Measurements from ENCODE around the gene MYO7B. TPM values are rescaled to one million over a fixed set of nuclear protein-coding genes. Genes with fewer than 3 reads are reported as not detected.

Gene MYO7B
- total and polyA plus RNA-seq, 9 of the 15 experiments (the other 6 are each of a cell fraction or from before 2014, with no cell fraction given) = 0.08 TPM; not detected in 8

GRCh38 chr2:127649684-127650040 lies 114.2 kb downstream of the MYO7B start (continued):
- TF ChIP-seq ZNF592 (IDR thresholded peaks at IDR 0.05) = no peak
- no peak for TF ChIP-seq ZNF24 (IDR thresholded peaks at IDR 0.05)
- no peak for TF ChIP-seq ZBED1 (IDR thresholded peaks at IDR 0.05)
- no peak for TF ChIP-seq ZNF217 (CRISPR knock-in tag; IDR thresholded peaks at IDR 0.05)
- no peak for TF ChIP-seq HOXB6 (CRISPR knock-in tag; IDR thresholded peaks at IDR 0.05; ENCODE audit: borderline replicate concordance)
- peak; percentile 26; the same call in 1 of the 2 replicates for TF ChIP-seq MAX (CRISPR knock-in tag; IDR thresholded peaks at IDR 0.05)
- TF ChIP-seq HSF4 (CRISPR knock-in tag; IDR thresholded peaks at IDR 0.05; ENCODE audit: borderline replicate concordance) = no peak
- no peak for TF ChIP-seq KLF13 (tag; IDR thresholded peaks at IDR 0.05; ENCODE audit: borderline replicate concordance, low read depth)
- TF ChIP-seq POLR2G (IDR thresholded peaks at IDR 0.05; ENCODE audit: low read depth, low read length) = no peak
- no peak for TF ChIP-seq PRPF4 (IDR thresholded peaks at IDR 0.05; ENCODE audit: insufficient read depth, low read depth, low read length, poor library complexity, severe bottlenecking)
- no peak for TF ChIP-seq ZNF316 (IDR thresholded peaks at IDR 0.05)
- TF ChIP-seq ZNF175 (CRISPR knock-in tag; IDR thresholded peaks at IDR 0.05; ENCODE audit: low read depth) = no peak
- TF ChIP-seq BCOR (IDR thresholded peaks at IDR 0.05) = no peak
- TF ChIP-seq TFAP4 (CRISPR knock-in tag; IDR thresholded peaks at IDR 0.05; ENCODE audit: borderline replicate concordance) = peak; percentile 68
- no peak for TF ChIP-seq PREB (CRISPR knock-in tag; IDR thresholded peaks at IDR 0.05)
- TF ChIP-seq STAT5A (IDR thresholded peaks at IDR 0.05; ENCODE audit: borderline replicate concordance, low read length) = no peak
- no peak for TF ChIP-seq PHF20 (IDR thresholded peaks at IDR 0.05; ENCODE audit: partially characterized antibody)
- TF ChIP-seq HES1 (IDR thresholded peaks at IDR 0.05; ENCODE audit: low read depth) = no peak
- no peak for TF ChIP-seq ZNF584 (CRISPR knock-in tag; IDR thresholded peaks at IDR 0.05; ENCODE audit: low read depth)
- no peak for TF ChIP-seq SNIP1 (IDR thresholded peaks at IDR 0.05; ENCODE audit: low read depth)
- TF ChIP-seq CHD2 (IDR thresholded peaks at IDR 0.05; ENCODE audit: low read depth, low read length) = no peak
- TF ChIP-seq ZNF449 (CRISPR knock-in tag; IDR thresholded peaks at IDR 0.05) = no peak
- TF ChIP-seq SIN3B (IDR thresholded peaks at IDR 0.05; ENCODE audit: low read depth) = no peak

All from K562 (cell line).